G401.6 (cell line): ENCODE data around the gene PILRB.
"Not testable (repeated sequence)": the region's sequence is repeated elsewhere in the genome, so short reads cannot be mapped to it uniquely, and the experiment has no call there.

ENCODE experiments used
- FAIRE-seq: peaks from 2 replicates; lab custom pipeline; 2012; peaks lifted over from hg19 to GRCh38; lab: Jason Lieb, UNC

The PILRB gene

DNA sequence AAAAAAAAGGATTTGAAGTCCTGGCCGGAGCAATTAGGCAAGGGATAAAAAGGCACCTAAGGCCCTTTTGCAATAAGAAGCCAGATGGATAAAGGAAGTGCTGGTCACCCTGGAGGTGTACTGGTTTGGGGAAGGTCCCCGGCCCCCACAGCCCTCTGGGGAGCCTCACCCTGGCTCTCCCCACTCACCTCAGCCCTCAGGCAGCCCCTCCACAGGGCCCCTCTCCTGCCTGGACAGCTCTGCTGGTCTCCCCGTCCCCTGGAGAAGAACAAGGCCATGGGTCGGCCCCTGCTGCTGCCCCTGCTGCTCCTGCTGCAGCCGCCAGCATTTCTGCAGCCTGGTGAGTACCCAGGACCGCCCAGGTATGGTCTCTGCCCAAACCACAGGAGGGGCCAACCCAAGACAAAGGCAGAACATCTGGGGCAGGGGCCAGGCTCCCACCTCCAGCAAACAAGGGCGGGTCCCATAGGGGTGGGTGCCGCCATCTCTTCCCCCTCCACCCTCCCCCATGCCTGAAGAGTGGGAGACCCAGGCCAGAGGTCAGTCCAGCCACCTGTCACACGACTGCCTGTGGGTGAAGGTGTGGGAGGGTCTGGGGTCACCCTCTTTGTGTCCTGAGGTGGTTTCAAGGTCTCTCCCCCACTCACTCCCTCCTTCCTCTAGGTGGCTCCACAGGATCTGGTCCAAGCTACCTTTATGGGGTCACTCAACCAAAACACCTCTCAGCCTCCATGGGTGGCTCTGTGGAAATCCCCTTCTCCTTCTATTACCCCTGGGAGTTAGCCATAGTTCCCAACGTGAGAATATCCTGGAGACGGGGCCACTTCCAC, at the start of gene PILRB:
Gene PILRB (plus strand): TSS at position 91 of the 830 bp plus-strand sequence. CDS start 186 bp downstream, at position 277.
- no peak for FAIRE-seq

DNA sequence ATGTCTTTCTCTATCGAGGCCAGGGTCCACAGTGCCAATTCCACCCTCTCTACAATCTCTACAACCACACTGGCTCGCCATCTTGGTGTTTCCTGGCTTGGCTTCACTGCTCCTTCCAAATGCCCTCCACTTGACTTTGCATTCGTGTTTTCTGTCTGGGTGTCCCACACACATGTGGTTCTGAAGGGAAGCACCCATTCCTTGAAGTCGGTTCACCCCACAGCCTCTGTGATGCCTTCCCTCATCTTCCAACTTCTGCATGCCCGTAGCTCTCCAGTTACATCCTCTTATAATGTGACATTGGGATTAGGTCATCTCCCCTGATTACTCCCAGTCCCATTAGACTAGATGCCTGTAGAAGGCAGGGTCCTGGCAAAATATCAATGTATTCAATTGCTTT, 39.6 kb upstream of the PILRB start:
- not testable (repeated sequence) for FAIRE-seq

DNA sequence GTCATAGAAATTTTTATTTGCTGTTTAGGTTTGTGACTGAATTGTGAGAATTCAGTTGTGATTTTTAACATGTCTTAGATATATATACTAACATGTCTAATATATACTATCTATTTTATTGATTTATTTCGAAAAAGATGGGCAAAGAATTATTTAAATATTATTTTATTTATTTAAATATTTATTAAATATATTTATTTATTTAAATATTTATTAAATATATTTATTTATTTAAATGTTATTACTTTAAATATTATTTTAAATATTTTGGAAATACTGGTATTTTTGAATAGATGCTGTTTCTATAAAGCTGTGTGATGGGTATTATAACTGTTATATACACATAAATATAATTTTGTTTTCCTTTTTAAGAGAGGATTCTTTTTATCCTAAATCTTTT, 36.3 kb upstream of the PILRB start:
- peak; percentile 95 for FAIRE-seq

DNA sequence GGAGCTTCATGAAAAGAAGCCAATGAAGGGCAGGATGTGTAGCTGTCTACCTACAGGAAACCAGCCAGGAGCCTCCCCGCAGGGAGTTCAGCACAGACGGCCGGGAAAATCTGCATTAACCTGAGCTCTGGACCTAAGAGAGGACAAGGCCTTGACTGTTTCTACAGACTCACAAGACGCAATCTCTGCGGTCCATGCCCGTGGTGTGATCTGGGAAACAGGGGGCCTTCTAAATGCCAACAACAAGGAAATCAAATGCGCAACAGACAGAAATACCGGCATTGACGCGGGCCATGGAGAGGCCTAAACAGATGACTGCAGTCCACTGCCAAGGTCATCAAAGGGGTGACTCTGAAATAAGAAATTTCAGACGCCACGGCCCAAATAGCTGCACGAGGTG, 33.7 kb upstream of the PILRB start:
- FAIRE-seq: not testable (repeated sequence)

GRCh38 chr7:100325671-100326070, 32.2 kb upstream of the PILRB start:
- not testable (repeated sequence) for FAIRE-seq

DNA sequence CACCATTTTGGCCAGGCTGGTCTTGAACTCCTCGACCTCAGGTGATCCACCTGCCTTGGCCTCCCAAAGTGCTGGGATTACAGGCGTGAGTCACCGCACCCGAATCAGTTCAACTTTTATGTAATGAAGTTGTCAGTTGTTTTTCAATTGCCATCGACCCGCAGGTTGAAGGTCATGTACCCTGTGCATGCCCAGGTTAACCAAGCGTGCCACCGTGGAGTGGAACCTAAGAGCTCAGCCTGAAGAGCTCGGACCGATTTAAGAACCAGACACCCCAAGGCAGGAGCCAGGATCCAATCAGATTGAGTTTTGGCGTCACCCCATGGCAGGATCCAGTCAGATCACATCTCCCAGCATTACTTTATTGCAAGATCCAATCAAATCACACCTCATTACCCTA, 31.0 kb upstream of the PILRB start:
- not testable (repeated sequence) for FAIRE-seq

DNA sequence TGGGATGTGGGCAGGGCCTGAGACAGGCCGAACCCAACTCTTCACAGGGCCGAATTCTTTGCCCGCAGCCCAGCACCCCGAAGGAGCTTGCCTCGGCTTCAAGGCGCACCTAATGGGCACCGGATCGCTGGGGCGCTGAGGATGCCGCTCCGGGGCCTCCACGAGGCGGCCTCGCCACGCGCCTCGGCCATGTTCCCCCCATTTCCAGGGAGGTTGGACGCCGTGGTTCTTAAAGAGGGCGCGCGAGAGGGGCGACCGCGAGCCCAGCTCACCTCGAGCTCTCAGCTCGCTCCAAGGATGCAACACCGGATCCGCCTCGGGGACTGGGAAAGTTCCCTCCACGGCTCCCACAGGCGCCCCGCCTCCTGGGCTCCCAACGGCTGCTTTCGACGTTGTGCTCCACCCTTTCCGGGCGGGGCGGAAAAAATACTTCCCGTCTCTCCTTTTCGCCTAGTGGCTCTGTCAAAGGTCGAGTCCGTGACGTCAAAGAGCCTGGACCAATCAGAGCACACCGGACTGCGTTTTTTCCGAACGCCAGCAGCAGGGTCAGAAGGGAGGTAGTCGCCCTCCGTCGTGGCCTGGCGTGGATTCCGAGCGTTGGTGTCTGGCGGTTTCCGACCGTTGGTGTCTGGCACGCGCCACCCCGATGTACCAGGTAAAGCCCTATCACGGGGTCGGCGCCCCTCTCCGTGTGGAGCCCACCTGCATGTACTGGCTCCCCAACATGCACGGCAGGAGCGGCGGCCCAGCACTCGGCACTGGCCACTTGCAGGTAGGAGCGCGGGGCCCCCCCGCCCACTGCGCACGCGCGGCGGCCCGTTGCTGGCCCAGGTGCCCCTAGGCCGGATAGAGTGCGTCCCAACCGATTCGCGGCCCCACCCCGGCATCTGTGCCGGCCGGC, 22.1 kb upstream of the PILRB start:
- FAIRE-seq: peak; percentile 93

DNA sequence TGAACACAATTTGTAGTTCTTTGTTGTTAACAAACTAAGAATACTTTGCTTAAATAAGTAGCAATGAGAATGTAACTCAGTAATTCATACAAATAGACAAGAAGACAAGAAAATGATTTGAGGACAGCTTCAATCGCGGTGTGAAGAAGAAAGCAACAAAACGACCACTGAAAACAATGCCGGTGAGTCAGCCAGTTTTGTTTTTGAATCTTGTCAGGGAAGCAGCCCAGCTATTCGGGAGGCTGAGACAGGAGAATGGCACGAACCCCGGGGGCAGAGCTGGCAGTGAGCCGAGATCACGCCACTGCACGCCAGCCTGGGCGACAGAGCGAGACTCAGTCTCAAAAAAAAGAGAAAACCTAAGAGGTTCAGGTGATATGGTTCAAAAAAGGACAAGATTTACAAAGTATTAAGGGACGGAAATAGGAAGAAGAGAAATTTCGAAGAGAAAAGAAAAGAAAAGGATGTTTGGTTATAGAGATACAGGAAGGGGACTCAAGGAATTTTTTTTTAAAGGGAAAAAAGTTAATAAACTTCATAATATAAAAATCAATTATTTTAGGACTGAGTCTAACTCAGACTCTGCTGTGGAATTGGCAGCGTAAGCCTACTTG, 19.7 kb upstream of the PILRB start:
- not testable (repeated sequence) for FAIRE-seq

- not testable (repeated sequence) for FAIRE-seq
Measured at GRCh38 chr7:100341286-100341685, 16.6 kb upstream of the PILRB start.

DNA sequence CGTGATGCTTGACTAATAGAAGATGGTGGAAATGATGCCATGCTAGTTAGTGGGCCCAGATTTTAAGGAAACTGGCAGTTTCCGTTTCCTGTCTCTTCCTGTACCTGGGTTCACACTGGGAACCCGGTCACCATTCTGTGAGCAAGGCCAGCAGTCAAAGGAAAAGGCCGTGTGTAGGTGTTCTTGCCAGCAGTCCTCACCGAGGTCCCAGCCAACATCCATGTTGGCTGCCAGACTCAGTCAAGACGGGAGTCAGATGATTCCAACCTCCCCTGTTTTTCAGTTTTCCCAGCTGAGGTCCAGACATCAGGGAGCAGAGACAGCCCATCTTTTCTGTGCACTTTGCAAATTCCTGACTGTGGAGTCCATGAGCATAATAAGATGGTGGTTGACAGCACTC, 15.2 kb upstream of the PILRB start:
- no peak for FAIRE-seq

DNA sequence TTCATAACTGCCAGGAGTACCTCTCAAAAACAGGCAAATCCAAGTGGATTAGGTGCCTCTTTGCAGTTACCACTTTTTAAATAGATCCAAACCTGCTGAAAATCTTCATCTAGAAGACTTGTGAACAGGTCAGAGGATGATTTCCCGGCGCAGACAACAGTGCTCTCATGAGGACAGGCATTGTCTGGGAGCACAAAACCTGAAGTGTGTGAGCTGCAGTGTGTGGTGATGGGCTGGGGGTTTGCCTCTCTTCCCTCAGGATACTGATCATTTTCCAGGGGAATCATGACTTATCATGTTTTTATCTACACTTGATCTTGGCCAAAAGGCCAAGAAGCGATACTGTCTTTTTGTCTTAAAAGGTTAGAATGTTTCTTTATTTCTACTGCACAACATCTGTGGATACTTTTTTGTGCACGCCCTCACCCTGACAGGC, 13.8 kb upstream of the PILRB start:
- not testable (repeated sequence) for FAIRE-seq

DNA sequence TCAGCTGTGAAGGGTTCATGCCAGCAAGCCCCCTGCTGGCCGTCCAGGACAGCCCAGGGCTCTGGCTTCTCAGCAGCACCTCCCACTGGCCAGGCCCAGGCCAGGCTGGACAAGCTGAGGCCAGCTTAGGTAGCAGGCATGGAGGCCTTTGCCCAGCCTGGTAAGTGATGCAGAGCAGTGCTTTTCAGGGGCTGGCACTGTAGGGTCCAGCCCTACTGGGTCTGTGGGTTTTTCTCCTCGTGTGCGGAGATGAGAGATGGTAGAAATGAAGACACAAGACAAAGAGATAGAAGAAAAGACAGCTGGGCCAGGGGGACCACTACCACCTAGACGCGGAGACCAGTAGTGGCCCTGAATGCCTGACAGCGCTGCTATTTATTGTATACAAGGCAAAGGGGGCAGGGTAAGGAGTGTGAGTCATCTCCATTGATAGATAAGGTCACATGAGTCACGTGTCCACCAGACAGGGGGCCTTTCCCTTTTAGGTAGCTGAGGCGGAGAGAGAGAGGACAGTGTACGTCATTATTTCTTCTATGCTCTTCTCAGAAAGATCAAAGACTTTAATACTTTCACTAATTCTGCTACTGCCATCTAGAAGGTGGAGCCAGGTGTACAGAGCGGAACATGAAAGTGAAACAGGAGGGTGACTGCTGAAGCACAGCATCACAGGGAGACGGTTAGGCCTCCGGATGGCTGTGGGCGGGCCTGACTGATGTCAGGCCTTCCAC, 13.2 kb upstream of the PILRB start:
- not testable (repeated sequence) for FAIRE-seq

DNA sequence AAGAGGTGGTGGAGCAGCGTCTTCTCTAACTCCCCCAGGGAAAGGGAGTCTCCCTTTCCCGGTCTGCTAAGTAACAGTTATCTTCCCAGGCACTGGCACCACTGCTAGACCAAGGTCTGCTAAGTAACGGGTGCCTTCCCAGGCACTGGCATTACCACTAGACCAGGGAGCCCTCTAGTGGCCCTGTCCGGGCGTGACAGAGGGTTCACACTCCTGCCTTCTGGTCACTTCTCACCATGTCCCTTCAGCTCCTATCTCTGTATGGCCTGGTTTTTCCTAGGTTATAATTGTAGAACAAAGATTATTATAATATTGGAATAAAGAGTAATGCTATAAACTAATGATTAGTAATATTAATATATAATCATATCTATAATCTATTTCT, 12.6 kb upstream of the PILRB start:
- peak; percentile 51 for FAIRE-seq

DNA sequence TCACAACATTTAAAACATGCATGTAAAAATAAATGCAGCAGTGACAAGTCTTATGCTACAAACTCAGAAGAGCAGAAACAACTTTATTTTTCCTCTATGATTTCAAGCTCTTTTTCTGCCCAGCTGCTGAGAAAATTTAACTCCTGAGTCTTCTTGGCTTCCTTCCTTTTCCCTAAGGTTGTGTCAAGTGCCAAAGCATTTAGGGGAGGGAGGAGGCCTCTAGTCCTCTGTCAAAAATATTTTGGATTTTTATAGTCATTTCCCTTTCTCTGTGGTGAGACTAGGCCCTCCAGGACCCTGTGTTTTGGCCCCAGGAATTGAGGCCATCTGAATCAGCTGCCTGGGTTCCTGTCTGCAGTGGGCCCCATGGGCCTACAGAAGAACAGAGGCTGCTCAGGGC, 11.0 kb upstream of the PILRB start:
- FAIRE-seq: no peak

DNA sequence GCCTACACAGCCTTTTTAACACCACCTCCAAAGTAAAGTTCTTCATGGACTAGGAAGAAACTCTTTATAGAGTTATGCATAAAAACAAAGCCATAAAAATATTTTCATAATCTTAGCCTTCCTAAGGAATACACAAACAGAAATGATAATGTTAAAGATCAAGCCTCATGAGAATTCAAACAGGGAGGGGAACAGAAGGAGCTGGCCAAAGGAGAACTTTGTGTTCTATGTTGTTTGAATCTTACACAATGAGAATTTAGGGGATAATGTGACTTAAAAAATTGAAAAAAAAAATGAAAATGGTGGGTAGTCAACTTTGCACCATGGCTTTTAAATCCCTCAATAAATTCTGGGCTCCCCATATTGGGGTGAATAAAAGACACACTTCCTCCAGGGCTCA, 9.1 kb upstream of the PILRB start:
- no peak for FAIRE-seq

GRCh38 chr7:100349757-100350156, 8.2 kb upstream of the PILRB start:
- FAIRE-seq: no peak

GRCh38 chr7:100351657-100352058, 6.3 kb upstream of the PILRB start:
- FAIRE-seq: no peak

DNA sequence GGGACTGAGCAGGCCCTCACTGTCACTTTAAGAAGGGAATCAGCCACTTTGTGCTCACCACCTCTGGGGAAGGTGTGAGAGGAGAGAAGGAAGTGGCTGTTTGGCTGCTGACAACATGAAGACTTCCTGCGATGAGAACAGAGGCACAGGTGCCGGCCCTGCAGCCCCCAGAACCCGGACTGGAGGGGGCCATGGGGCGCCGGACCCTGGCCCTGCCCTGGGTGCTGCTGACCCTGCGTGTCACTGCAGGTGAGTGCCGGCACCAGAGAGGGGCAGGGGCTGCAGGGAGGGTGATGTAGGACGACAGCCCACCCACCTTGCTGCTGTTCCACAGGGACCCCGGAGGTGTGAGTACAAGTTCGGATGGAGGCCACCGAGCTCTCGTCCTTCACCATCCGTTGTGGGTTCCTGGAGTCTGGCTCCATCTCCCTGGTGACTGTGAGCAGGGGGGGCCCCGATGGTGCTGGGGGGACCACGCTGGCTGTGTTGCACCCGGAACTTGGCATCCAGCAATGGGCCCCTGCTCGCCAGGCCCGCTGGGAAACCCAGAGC, 5.6 kb upstream of the PILRB start:
- not testable (repeated sequence) for FAIRE-seq

GRCh38 chr7:100352984-100353684, 4.8 kb upstream of the PILRB start:
- FAIRE-seq: no peak

DNA sequence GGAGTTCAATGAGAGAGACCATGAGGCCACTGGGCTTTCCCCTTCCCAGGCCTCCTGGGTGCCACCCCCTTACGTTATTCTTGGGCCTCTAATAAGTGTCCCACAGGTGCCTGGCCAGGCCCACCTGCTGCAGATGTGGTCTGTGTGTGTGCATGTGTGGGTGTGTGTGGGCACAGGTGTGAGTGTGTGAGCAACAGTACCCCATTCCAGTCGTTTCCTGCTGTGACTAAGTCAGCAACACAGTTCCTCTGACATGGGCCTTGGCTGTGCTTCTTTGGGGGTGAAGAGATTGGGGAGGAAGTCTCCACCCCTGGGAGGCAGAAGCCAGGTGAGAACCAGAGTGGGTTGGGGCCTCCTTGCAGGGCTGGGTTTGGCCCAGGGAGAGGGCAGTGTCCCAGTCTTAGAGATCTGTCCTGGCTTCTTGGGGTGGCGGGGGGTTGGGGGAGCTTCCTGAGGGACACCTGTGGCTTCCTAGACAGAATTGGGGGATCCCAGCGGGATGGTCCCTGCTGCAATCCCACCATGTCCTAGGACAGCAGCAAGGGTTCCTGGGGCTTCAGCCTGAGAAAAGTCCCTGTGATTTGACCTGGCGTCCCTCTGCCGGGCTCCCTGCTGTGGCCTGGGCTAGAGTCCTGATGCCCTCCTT, 4.1 kb upstream of the PILRB start:
- FAIRE-seq: no peak
